ENCODE results near the gene KMT5B. TPM values are rescaled to one million over a fixed set of nuclear protein-coding genes. Genes with fewer than 3 reads are reported as not detected.

Gene KMT5B
- total and polyA plus RNA-seq, 2 of the 13 experiments (the other 11 are each of a cell fraction or from before 2014, with no cell fraction given) = 17.6 to 23.7 TPM

DNA sequence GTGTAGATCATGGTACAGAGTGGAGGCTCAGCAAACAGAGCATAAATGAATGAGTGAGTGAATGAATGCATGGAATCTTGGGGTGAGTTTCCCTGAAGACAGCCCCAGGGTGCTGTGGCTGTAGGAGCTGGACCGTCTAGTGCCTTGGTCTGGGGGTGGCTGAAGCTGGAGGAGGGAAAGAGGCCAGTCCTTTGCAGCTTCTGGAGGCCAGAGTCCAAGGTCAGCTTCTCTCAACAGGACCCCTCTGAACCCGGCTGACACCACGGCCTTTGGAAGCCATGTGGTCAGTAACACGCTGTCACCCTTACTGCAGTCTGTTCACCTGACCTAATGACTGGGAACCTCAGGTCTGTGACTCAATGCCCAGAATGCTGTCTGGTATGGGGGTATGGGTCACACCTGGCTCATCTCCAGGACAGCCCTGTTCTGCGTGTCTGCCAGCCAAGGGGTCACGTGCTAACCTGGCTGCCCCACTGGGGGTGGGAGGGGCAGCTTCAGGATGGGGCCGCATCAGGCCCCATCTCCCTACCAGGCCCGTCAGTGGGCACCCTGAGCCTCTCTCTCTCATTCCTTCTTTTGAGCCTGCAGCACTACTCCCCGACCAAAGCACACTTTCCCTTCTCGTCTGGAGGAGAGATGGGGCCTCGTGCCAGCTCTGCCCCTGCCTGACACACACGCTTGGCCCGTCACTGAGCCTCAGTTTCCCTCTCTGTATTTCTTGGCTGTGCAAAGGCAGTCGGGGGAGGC lies 67.8 kb downstream of the KMT5B start (continued):
- TF ChIP-seq ZNF878 (CRISPR knock-in tag; IDR thresholded peaks at IDR 0.05) (peak; percentile 77; the same call in 1 of the 2 replicates), ZNF468 (CRISPR knock-in tag; IDR thresholded peaks at IDR 0.05) (no peak), GTF3A (CRISPR knock-in tag; conservative IDR thresholded peaks at IDR 0.05) (no peak; the same call in 1 of the 2 replicates), ZNF747 (CRISPR knock-in tag; IDR thresholded peaks at IDR 0.05; ENCODE audit: borderline replicate concordance) (peak; percentile 79), ZNF362 (CRISPR knock-in tag; IDR thresholded peaks at IDR 0.05; ENCODE audit: borderline replicate concordance) (peak; percentile 29; the same call in 1 of the 2 replicates), MIER2 (CRISPR knock-in tag; IDR thresholded peaks at IDR 0.05) (peak; percentile 59; the same call in 1 of the 2 replicates), ZBTB25 (CRISPR knock-in tag; IDR thresholded peaks at IDR 0.05) (0 out of 2 replicates have a peak, but pooled peaks have one; percentile 36), ZSCAN31 (CRISPR knock-in tag; IDR thresholded peaks at IDR 0.05; ENCODE audit: low read depth) (peak; percentile 77), ZFP41 (CRISPR knock-in tag; IDR thresholded peaks at IDR 0.05; ENCODE audit: borderline replicate concordance) (no peak), IRF2 (CRISPR knock-in tag; IDR thresholded peaks at IDR 0.05) (peak; percentile 69; the same call in 1 of the 2 replicates), TBX2 (CRISPR knock-in tag; IDR thresholded peaks at IDR 0.05; ENCODE audit: borderline replicate concordance) (peak; percentile 96), ZNF335 (CRISPR knock-in tag; IDR thresholded peaks at IDR 0.05) (peak; percentile 72; the same call in 1 of the 2 replicates)
- TF ChIP-seq, protein P1, sequence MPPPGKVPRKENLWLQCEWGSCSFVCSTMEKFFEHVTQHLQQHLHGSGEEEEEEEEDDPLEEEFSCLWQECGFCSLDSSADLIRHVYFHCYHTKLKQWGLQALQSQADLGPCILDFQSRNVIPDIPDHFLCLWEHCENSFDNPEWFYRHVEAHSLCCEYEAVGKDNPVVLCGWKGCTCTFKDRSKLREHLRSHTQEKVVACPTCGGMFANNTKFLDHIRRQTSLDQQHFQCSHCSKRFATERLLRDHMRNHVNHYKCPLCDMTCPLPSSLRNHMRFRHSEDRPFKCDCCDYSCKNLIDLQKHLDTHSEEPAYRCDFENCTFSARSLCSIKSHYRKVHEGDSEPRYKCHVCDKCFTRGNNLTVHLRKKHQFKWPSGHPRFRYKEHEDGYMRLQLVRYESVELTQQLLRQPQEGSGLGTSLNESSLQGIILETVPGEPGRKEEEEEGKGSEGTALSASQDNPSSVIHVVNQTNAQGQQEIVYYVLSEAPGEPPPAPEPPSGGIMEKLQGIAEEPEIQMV (CRISPR knock-in tag; IDR thresholded peaks at IDR 0.05; ENCODE audit: low read depth) = peak; percentile 20; the same call in 1 of the 2 replicates
- TF ChIP-seq, protein P2, sequence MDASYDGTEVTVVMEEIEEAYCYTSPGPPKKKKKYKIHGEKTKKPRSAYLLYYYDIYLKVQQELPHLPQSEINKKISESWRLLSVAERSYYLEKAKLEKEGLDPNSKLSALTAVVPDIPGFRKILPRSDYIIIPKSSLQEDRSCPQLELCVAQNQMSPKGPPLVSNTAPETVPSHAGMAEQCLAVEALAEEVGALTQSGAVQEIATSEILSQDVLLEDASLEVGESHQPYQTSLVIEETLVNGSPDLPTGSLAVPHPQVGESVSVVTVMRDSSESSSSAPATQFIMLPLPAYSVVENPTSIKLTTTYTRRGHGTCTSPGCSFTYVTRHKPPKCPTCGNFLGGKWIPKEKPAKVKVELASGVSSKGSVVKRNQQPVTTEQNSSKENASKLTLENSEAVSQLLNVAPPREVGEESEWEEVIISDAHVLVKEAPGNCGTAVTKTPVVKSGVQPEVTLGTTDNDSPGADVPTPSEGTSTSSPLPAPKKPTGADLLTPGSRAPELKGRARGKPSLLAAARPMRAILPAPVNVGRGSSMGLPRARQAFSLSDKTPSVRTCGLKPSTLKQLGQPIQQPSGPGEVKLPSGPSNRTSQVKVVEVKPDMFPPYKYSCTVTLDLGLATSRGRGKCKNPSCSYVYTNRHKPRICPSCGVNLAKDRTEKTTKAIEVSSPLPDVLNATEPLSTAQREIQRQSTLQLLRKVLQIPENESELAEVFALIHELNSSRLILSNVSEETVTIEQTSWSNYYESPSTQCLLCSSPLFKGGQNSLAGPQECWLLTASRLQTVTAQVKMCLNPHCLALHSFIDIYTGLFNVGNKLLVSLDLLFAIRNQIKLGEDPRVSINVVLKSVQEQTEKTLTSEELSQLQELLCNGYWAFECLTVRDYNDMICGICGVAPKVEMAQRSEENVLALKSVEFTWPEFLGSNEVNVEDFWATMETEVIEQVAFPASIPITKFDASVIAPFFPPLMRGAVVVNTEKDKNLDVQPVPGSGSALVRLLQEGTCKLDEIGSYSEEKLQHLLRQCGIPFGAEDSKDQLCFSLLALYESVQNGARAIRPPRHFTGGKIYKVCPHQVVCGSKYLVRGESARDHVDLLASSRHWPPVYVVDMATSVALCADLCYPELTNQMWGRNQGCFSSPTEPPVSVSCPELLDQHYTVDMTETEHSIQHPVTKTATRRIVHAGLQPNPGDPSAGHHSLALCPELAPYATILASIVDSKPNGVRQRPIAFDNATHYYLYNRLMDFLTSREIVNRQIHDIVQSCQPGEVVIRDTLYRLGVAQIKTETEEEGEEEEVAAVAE (CRISPR knock-in tag; IDR thresholded peaks at IDR 0.05; ENCODE audit: borderline replicate concordance) = peak; percentile 88

Measured in HepG2 (cell line).